K562 (cell line): ENCODE data around the gene NEURL2. TPM values are rescaled to one million over a fixed set of nuclear protein-coding genes. Genes with fewer than 3 reads are reported as not detected.

ENCODE experiments used
- CC2D1A ChIP-seq: fragments of 450-650 bp; IDR thresholded peaks from 2 replicates; pipeline ENCODE4 v1.6.1; 2017; ENCODE audit warnings: mild to moderate bottlenecking
- ESRRB ChIP-seq: fragments of 250-450 bp; sonication (Bioruptor Pico); IDR thresholded peaks from 2 replicates; pipeline ENCODE4 v1.5.0; 2020; ENCODE audit warnings: mild to moderate bottlenecking, moderate library complexity, borderline replicate concordance
- FOS ChIP-seq: IDR thresholded peaks from 3 replicates; pipeline ENCODE4 v1.6.1; 2011; ENCODE audit not compliant: insufficient read length; ENCODE audit errors: extremely low read depth
- IFI16 ChIP-seq: fragments of 250-450 bp; sonication (Bioruptor Pico); IDR thresholded peaks from 2 replicates; pipeline ENCODE4 v2.1.2; 2022; ENCODE audit warnings: mild to moderate bottlenecking, inconsistent platforms
- KAT7 ChIP-seq: sonication (generic); formaldehyde crosslinking; IDR thresholded peaks from 2 replicates; pipeline ENCODE4 v1.8.0; 2022; ENCODE audit warnings: missing genetic modification reagents, mild to moderate bottlenecking, borderline replicate concordance
- MED1 ChIP-seq: sonication (generic); formaldehyde crosslinking; IDR thresholded peaks from 2 replicates; pipeline ENCODE4 v1.8.1; 2023; ENCODE audit warnings: missing genetic modification reagents, borderline replicate concordance
- NR2F6 ChIP-seq: fragments of 450-650 bp; formaldehyde crosslinking; IDR thresholded peaks from 2 replicates; pipeline ENCODE4 v1.4.0; 2020; ENCODE audit warnings: mild to moderate bottlenecking
- NR4A1 ChIP-seq, 2 experiments: fragments of 250-450 bp in 1 of 2; fragments of 450-650 bp in 1 of 2; sonication (Bioruptor Pico) in 1 of 2; IDR thresholded peaks; 2 replicates each; pipeline versions ENCODE4 v1.4.0 to v1.6.1; 2016 to 2020; ENCODE audit warnings: mild to moderate bottlenecking in 2 of 2, missing compliant biosample characterization in 1 of 2, missing genetic modification characterization in 1 of 2, moderate library complexity in 1 of 2
- PCBP1 ChIP-seq: fragments of 200-400 bp; formaldehyde crosslinking; IDR thresholded peaks from 2 replicates; pipeline ENCODE4 v1.6.1; 2018; ENCODE audit warnings: mild to moderate bottlenecking, low read depth, low read length; ENCODE audit not compliant: poor library complexity, severe bottlenecking
- RUNX1 ChIP-seq: sonication (generic); IDR thresholded peaks from 2 replicates; pipeline ENCODE4 v1.6.1; 2016; ENCODE audit warnings: antibody characterized with exemption, low read depth
- SETDB1 ChIP-seq: IDR thresholded peaks from one replicate; pipeline ENCODE4 v1.6.1; 2012; ENCODE audit warnings: low read length, control low read depth, inconsistent platforms
- SRSF9 ChIP-seq: fragments of 200-400 bp; formaldehyde crosslinking; IDR thresholded peaks from 2 replicates; pipeline ENCODE4 v1.6.1; 2017; ENCODE audit warnings: low read depth, low read length, borderline replicate concordance
- TEAD1 ChIP-seq, 2 experiments: fragments of 450-650 bp in 1 of 2; sonication (generic) in 1 of 2; formaldehyde crosslinking; IDR thresholded peaks; 2 replicates each; pipeline versions ENCODE4 v1.4.0 to v1.8.0; 2020 to 2022; ENCODE audit warnings: mild to moderate bottlenecking in 2 of 2, missing genetic modification reagents in 1 of 2
- ZC3H8 ChIP-seq: fragments of 450-650 bp; IDR thresholded peaks from 2 replicates; pipeline ENCODE4 v1.6.1; 2017
- ZNF121 ChIP-seq: sonication (generic); formaldehyde crosslinking; conservative IDR thresholded peaks from 2 replicates; pipeline ENCODE4 v1.8.0; 2022; ENCODE audit warnings: missing genetic modification reagents
- ZNF134 ChIP-seq: fragments of 250-450 bp; sonication (Bioruptor Pico); conservative IDR thresholded peaks from 2 replicates; pipeline ENCODE4 v1.4.0; 2020
- ZNF175 ChIP-seq: fragments of 200-800 bp; sonication (Bioruptor generic); IDR thresholded peaks from 2 replicates; pipeline ENCODE4 v1.6.1; 2016; ENCODE audit warnings: low read depth, mild to moderate bottlenecking, missing genetic modification characterization, missing compliant biosample characterization
- ZNF263 ChIP-seq: sonication (generic); formaldehyde crosslinking; IDR thresholded peaks from 2 replicates; pipeline ENCODE4 v1.8.0; 2022; ENCODE audit warnings: mild to moderate bottlenecking, missing genetic modification reagents, borderline replicate concordance
- ZNF324 ChIP-seq: fragments of 250-450 bp; sonication (Bioruptor Pico); IDR thresholded peaks from 2 replicates; pipeline ENCODE4 v1.4.0; 2020; ENCODE audit warnings: mild to moderate bottlenecking
- ZNF696 ChIP-seq: fragments of 250-450 bp; sonication (Bioruptor Pico); conservative IDR thresholded peaks from 2 replicates; pipeline ENCODE4 v1.4.0; 2020; ENCODE audit warnings: mild to moderate bottlenecking, moderate library complexity
- ZSCAN29 ChIP-seq: fragments of 450-650 bp; IDR thresholded peaks from 2 replicates; pipeline ENCODE4 v1.6.1; 2017
- polyA plus RNA-seq, 8 experiments: library from polyadenylated mRNA; depleted of rRNA in 4 of 8; stranded (reverse) in 5 of 8; unstranded in 3 of 8; fragments of >200 nt; fragmentation: Nextera tagmentation in 2 of 8; fragmentation: Illumina TruSeq in 1 of 8; extraction: Ambion mirVana in 2 of 8; extraction: Trizol in 1 of 8; gene quantifications; 2 replicates each; pipeline versions ENCODE4 v1.2.1 to v1.2.3, GENCODE V29; 2011 to 2014; ENCODE audit warnings: inconsistent platforms in 1 of 8, missing spikeins in 1 of 8
- total RNA-seq, 7 experiments: library from RNA; depleted of rRNA in 6 of 7; stranded (reverse); fragments of >200 nt in 6 of 7; fragmentation: Illumina TruSeq in 2 of 7; extraction: Trizol in 2 of 7; gene quantifications; 2 replicates each; pipeline versions ENCODE4 v1.2.1 to v1.2.3, GENCODE V29; 2011 to 2021; ENCODE audit warnings: low replicate concordance in 1 of 7
- TF ChIP-seq, protein P1 (sequence below): fragments of 450-650 bp; IDR thresholded peaks from 2 replicates; pipeline ENCODE4 v1.6.1; 2016; ENCODE audit warnings: low read depth, mild to moderate bottlenecking, moderate library complexity
- TF ChIP-seq, protein P2 (sequence below): fragments of 250-450 bp; sonication (Bioruptor Pico); IDR thresholded peaks from 2 replicates; pipeline ENCODE4 v1.6.1; 2021; ENCODE audit warnings: mild to moderate bottlenecking
- TF ChIP-seq, protein P3 (sequence below), 2 experiments: fragments of 450-650 bp in 1 of 2; IDR thresholded peaks; 2 replicates each; pipeline ENCODE4 v1.6.1; 2011 to 2017; ENCODE audit warnings: low read depth in 2 of 2, antibody characterized with exemption in 1 of 2, borderline replicate concordance in 1 of 2, low read length in 1 of 2, mild to moderate bottlenecking in 1 of 2, mixed read lengths in 1 of 2; ENCODE audit not compliant: control insufficient read depth in 1 of 2

NEURL2 gene
- total and polyA plus RNA-seq, 9 of the 15 experiments (the other 6 are each of a cell fraction or from before 2014, with no cell fraction given), result 0.22 to 1.9 (median 0.50) TPM; not detected in 1

DNA sequence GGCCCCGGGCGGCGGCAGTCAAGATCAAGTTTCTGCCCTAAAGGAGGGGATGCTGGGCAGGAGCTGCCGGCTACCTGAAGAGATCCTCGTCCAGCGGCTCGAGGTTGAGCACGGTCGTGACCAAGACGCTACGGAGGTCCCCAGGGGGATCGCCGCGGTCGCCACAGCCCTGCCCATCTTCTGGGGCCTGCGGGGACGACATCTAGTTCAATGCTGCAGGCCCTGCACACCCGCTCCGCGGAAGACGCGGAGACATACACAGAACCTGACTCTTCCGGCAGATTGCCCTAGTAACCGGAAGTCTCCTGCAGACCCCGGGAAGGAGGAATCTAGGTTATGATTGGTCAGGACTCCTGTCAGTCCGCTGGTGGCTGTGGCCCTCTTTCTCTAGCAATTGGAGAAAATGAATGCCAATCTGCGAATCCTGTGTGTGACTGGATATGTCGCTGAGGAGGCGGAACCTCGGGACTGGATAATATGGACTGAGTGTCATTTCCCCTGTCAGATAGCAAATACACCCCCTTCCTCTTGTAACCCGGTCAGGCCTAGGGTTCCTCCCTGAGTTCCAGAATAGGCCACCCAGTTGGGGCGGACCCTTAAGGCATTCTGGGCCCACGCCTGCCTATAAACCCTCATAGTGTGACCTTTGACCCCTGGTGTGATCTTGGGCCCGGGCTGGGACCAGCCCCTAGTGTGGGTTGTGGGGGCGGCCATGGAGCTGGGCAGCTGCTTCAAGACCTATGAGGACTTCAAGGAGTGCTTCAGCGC, 33.7 kb downstream of the NEURL2 start, which contains the start of the genes ACOT8 and ZSWIM3 (continued):
- no peak for TF ChIP-seq RUNX1
- TF ChIP-seq ZNF696 (CRISPR knock-in tag), result no peak
- no peak for TF ChIP-seq CC2D1A
- TF ChIP-seq, protein P1, sequence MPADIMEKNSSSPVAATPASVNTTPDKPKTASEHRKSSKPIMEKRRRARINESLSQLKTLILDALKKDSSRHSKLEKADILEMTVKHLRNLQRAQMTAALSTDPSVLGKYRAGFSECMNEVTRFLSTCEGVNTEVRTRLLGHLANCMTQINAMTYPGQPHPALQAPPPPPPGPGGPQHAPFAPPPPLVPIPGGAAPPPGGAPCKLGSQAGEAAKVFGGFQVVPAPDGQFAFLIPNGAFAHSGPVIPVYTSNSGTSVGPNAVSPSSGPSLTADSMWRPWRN, result no peak
- TF ChIP-seq MED1 (CRISPR knock-in tag), result no peak
- TF ChIP-seq KAT7 (CRISPR knock-in tag), result no peak
- TF ChIP-seq SETDB1, result no peak
- TF ChIP-seq NR2F6, result peak; percentile 94
- no peak for TF ChIP-seq ZC3H8
- no peak for TF ChIP-seq ZNF324 (CRISPR knock-in tag)
- TF ChIP-seq, protein P2, sequence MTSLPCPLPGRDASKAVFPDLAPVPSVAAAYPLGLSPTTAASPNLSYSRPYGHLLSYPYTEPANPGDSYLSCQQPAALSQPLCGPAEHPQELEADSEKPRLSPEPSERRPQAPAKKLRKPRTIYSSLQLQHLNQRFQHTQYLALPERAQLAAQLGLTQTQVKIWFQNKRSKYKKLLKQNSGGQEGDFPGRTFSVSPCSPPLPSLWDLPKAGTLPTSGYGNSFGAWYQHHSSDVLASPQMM (CRISPR knock-in tag), result no peak
- TF ChIP-seq IFI16, result no peak
- 0 out of 4 replicates have a peak, but pooled peaks of 1 of the 2 experiments have one; percentile 4 for TF ChIP-seq TEAD1 (CRISPR knock-in tag; IDR thresholded peaks at IDR 0.05)
- no peak for TF ChIP-seq ZSCAN29
- TF ChIP-seq ESRRB (CRISPR knock-in tag), result no peak
- TF ChIP-seq ZNF134 (CRISPR knock-in tag), result no peak
- 0 out of 2 replicates have a peak, but pooled peaks have one; percentile 67 for TF ChIP-seq ZNF175
- TF ChIP-seq FOS, result peak; percentile 100
- TF ChIP-seq ZNF263 (CRISPR knock-in tag), result no peak; the same call in 1 of the 2 replicates
- TF ChIP-seq ZNF121, result no peak
- no peak for TF ChIP-seq PCBP1
- TF ChIP-seq, protein P3, sequence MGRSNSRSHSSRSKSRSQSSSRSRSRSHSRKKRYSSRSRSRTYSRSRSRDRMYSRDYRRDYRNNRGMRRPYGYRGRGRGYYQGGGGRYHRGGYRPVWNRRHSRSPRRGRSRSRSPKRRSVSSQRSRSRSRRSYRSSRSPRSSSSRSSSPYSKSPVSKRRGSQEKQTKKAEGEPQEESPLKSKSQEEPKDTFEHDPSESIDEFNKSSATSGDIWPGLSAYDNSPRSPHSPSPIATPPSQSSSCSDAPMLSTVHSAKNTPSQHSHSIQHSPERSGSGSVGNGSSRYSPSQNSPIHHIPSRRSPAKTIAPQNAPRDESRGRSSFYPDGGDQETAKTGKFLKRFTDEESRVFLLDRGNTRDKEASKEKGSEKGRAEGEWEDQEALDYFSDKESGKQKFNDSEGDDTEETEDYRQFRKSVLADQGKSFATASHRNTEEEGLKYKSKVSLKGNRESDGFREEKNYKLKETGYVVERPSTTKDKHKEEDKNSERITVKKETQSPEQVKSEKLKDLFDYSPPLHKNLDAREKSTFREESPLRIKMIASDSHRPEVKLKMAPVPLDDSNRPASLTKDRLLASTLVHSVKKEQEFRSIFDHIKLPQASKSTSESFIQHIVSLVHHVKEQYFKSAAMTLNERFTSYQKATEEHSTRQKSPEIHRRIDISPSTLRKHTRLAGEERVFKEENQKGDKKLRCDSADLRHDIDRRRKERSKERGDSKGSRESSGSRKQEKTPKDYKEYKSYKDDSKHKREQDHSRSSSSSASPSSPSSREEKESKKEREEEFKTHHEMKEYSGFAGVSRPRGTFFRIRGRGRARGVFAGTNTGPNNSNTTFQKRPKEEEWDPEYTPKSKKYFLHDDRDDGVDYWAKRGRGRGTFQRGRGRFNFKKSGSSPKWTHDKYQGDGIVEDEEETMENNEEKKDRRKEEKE (IDR thresholded peaks at IDR 0.05; ENCODE audit: borderline replicate concordance in 1 of 2, control insufficient read depth in 1 of 2, low read depth in 2 of 2, low read length in 1 of 2), result no peak
- no peak for TF ChIP-seq NR4A1 (CRISPR knock-in tag; IDR thresholded peaks at IDR 0.05)
- peak; percentile 27; the same call in 1 of the 2 replicates for TF ChIP-seq NR4A1 (tag; IDR thresholded peaks at IDR 0.05)
- TF ChIP-seq SRSF9, result no peak
